SK-N-SH (cell line): ENCODE data around the gene CHL1. TPM values are rescaled to one million over a fixed set of nuclear protein-coding genes. Genes with fewer than 3 reads are reported as not detected.

Source experiments
- CTCF ChIA-PET: fragments of 300-600, 350-600 bp; formaldehyde crosslinking; extraction: SDS; loops from one replicate; lab custom pipeline; 2021; lab: Yijun Ruan, JAX
- POLR2A ChIA-PET: fragments of 350-600 bp; sonication (Branson Sonifier 250); formaldehyde crosslinking; extraction: SDS; loops from one replicate; lab custom pipeline; 2020; ENCODE audit warnings: antibody characterized with exemption, inconsistent platforms; lab: Yijun Ruan, JAX
- DNase-seq: peaks from one replicate; pipeline ENCODE4 v3.0.0; 2012
- H2AFZ ChIP-seq: fragments of 200-600 bp; sonication (generic); 2 replicates; pipeline ENCODE4 v1.8.1; 2016; ENCODE audit warnings: antibody characterized with exemption, mild to moderate bottlenecking, low read depth
- H3F3A ChIP-seq: fragments of 200-600 bp; sonication (generic); replicated peaks from 2 replicates; pipeline ENCODE3; 2016; ENCODE audit warnings: antibody characterized with exemption, mild to moderate bottlenecking; ENCODE audit not compliant: insufficient read depth
- H3K27ac ChIP-seq, 2 experiments: fragments of 200-500 bp in 1 of 2; fragments of 200-600 bp in 1 of 2; sonication (Bioruptor generic) in 1 of 2; sonication (generic), shearing (Covaris generic) in 1 of 2; 2 replicates each; pipeline versions ENCODE4 v1.5.1 to v1.6.1; 2014 to 2016; ENCODE audit warnings: low read depth in 2 of 2, inconsistent platforms in 1 of 2, low read length in 1 of 2, mild to moderate bottlenecking in 1 of 2, mixed read lengths in 1 of 2
- H3K27me3 ChIP-seq: fragments of 200-600 bp; sonication (generic), shearing (Covaris generic); 2 replicates; pipeline ENCODE4 v1.6.1; 2016; ENCODE audit warnings: mixed run types; ENCODE audit not compliant: insufficient read depth
- H3K36me3 ChIP-seq, 2 experiments: fragments of 200-500 bp in 1 of 2; fragments of 200-600 bp in 1 of 2; sonication (Bioruptor generic) in 1 of 2; sonication (generic) in 1 of 2; replicated peaks in 1 of 2; 2 replicates each; pipeline versions ENCODE3 to v1.5.1; 2014 to 2016; ENCODE audit warnings: low read length in 1 of 2, mild to moderate bottlenecking in 1 of 2; ENCODE audit not compliant: insufficient read depth in 2 of 2, control insufficient read depth in 1 of 2
- H3K4me1 ChIP-seq, 2 experiments: fragments of 200-500 bp in 1 of 2; fragments of 200-600 bp in 1 of 2; sonication (Bioruptor generic) in 1 of 2; sonication (generic), shearing (Covaris generic) in 1 of 2; 2 replicates each; pipeline versions ENCODE4 v1.5.1 to v1.6.1; 2014 to 2016; ENCODE audit warnings: low read depth in 1 of 2, low read length in 1 of 2, mixed run types in 1 of 2; ENCODE audit not compliant: insufficient read depth in 2 of 2, control insufficient read depth in 1 of 2
- H3K4me2 ChIP-seq: fragments of 200-600 bp; sonication (generic), shearing (Covaris generic); 2 replicates; pipeline ENCODE4 v1.6.1; 2017; ENCODE audit warnings: mixed run types
- H3K4me3 ChIP-seq, 2 experiments: fragments of 200-500 bp in 1 of 2; fragments of 200-600 bp in 1 of 2; sonication (Bioruptor generic) in 1 of 2; sonication (generic), shearing (Covaris generic) in 1 of 2; 2 replicates each; pipeline versions ENCODE4 v1.5.1 to v1.8.1; 2014 to 2016; ENCODE audit warnings: low read depth in 2 of 2, inconsistent platforms in 1 of 2, low read length in 1 of 2, mild to moderate bottlenecking in 1 of 2, mixed read lengths in 1 of 2, moderate library complexity in 1 of 2
- H3K79me2 ChIP-seq: fragments of 200-600 bp; sonication (generic); 2 replicates; pipeline ENCODE4 v1.8.1; 2017; ENCODE audit warnings: mild to moderate bottlenecking; ENCODE audit not compliant: insufficient read depth
- H3K9ac ChIP-seq: fragments of 200-600 bp; sonication (generic); 2 replicates; pipeline ENCODE4 v1.6.1; 2017; ENCODE audit warnings: mixed run types
- H3K9me2 ChIP-seq: fragments of 200-600 bp; sonication (generic); 2 replicates; pipeline ENCODE4 v1.6.1; 2017; ENCODE audit warnings: mixed run types
- H3K9me3 ChIP-seq: fragments of 200-600 bp; sonication (generic); 2 replicates; pipeline ENCODE4 v1.6.1; 2017; ENCODE audit warnings: mixed run types, mild to moderate bottlenecking, moderate library complexity
- H4K20me1 ChIP-seq: fragments of 200-600 bp; sonication (generic); 2 replicates; pipeline ENCODE4 v1.6.1; 2017; ENCODE audit warnings: mild to moderate bottlenecking, mixed run types; ENCODE audit not compliant: insufficient read depth
- EZH2phosphoT487 ChIP-seq: fragments of 200-600 bp; sonication (generic); IDR thresholded peaks from 2 replicates; pipeline ENCODE4 v1.6.1; 2017; ENCODE audit warnings: low read depth, mixed run types, mild to moderate bottlenecking, antibody characterized with exemption, moderate library complexity, borderline replicate concordance
- FOXJ3 ChIP-seq: sonication (generic); formaldehyde crosslinking; IDR thresholded peaks from 2 replicates; pipeline ENCODE4 v1.5.1; 2020; ENCODE audit warnings: mild to moderate bottlenecking, missing genetic modification reagents
- FOXM1 ChIP-seq: IDR thresholded peaks from 2 replicates; pipeline ENCODE4 v1.4.0; 2012; ENCODE audit warnings: low read depth, mild to moderate bottlenecking
- MXI1 ChIP-seq: IDR thresholded peaks from 2 replicates; pipeline ENCODE4 v1.6.1; 2012; ENCODE audit warnings: mild to moderate bottlenecking, low read depth, low read length, improper control_type of control experiment
- NRF1 ChIP-seq: IDR thresholded peaks from 2 replicates; pipeline ENCODE4 v1.6.1; 2012; ENCODE audit warnings: low read depth, mild to moderate bottlenecking, low read length
- POLR2AphosphoS5 ChIP-seq: IDR thresholded peaks from 2 replicates; pipeline ENCODE4 v1.6.1; 2012; ENCODE audit warnings: low read depth, low read length
- RCOR1 ChIP-seq: fragments of 150-350 bp; IDR thresholded peaks from 2 replicates; pipeline ENCODE4 v1.6.1; 2017; ENCODE audit warnings: antibody characterized with exemption, low read length
- TAF1 ChIP-seq: IDR thresholded peaks from 2 replicates; pipeline ENCODE4 v1.6.1; 2012; ENCODE audit warnings: low read depth, mild to moderate bottlenecking, low read length, moderate library complexity, borderline replicate concordance
- TCF12 ChIP-seq: IDR thresholded peaks from 2 replicates; pipeline ENCODE4 v1.4.0; 2012
- TEAD4 ChIP-seq: IDR thresholded peaks from 2 replicates; pipeline ENCODE4 v1.4.0; 2012; ENCODE audit warnings: mild to moderate bottlenecking, borderline replicate concordance; ENCODE audit not compliant: insufficient read depth
- USF2 ChIP-seq: fragments of 150-350 bp; IDR thresholded peaks from 2 replicates; pipeline ENCODE4 v1.6.1; 2017; ENCODE audit warnings: antibody characterized with exemption, low read length, low read depth, borderline replicate concordance
- WGBS: methylation state at CpG from one replicate; pipeline ENCODE4 v1.1.6; 2017; ENCODE audit warnings: low lambda C conversion rate; 5-methylcytosine and 5-hydroxymethylcytosine counted together
- polyA plus RNA-seq, 3 experiments: library from polyadenylated mRNA; depleted of rRNA; stranded (reverse); fragments of >200 nt; gene quantifications; 2 replicates each; pipeline ENCODE4 v1.2.3, GENCODE V29; 2012
- TF ChIP-seq, protein P1 (sequence below): fragments of 150-350 bp; IDR thresholded peaks from 2 replicates; pipeline ENCODE4 v1.6.1; 2016; ENCODE audit warnings: mild to moderate bottlenecking, low read depth, low read length

The CHL1 gene
- polyA plus RNA-seq, 1 of the 3 experiments (the other 2 are of a cell fraction), result not detected

DNA sequence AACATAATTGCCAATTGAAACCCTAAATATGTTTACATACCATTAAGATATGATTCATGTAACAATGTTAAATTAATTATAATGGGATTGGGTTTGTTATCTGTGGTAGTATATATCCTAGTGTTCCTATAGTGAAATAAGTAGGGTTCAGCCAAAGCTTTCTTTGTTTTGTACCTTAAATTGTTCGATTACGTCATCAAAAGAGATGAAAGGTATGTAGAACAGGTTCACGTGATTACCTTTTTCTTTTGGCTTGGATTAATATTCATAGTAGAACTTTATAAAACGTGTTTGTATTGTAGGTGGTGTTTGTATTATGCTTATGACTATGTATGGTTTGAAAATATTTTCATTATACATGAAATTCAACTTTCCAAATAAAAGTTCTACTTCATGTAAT lies 212.4 kb downstream of the CHL1 start:
- 50% methylated on average over 4 of the region's 4 CpGs for WGBS
- POLR2A ChIA-PET, result no interaction called here
- Histone ChIP-seq H4K20me1 (no peaks in the 10 kb centered on the region), H3K27ac (no peak overlapping the region), H3K27me3 (no peaks in the 10 kb centered on the region), H3F3A (no peaks in the 10 kb centered on the region), H2AFZ (no peak overlapping the region), H3K9me2 (no peaks in the 10 kb centered on the region), H3K4me2 (no peak overlapping the region), H3K4me1 (no peaks in the 10 kb centered on the region), H3K4me3 (no peak overlapping the region), H3K36me3 (no peaks in the 10 kb centered on the region), H3K9me3 (no peaks in the 10 kb centered on the region), H3K79me2 (no peaks in the 10 kb centered on the region), H3K9ac (no peak overlapping the region)
- CTCF ChIA-PET, result no interaction called here
- TF ChIP-seq FOXM1, result no peak
- no peak for TF ChIP-seq NRF1
- no peak for TF ChIP-seq USF2
- TF ChIP-seq MXI1, result no peak
- no peak for TF ChIP-seq TEAD4
- TF ChIP-seq FOXJ3 (CRISPR knock-in tag), result no peak
- no peak for TF ChIP-seq TCF12
- no peak for TF ChIP-seq EZH2phosphoT487
- TF ChIP-seq, protein P1, sequence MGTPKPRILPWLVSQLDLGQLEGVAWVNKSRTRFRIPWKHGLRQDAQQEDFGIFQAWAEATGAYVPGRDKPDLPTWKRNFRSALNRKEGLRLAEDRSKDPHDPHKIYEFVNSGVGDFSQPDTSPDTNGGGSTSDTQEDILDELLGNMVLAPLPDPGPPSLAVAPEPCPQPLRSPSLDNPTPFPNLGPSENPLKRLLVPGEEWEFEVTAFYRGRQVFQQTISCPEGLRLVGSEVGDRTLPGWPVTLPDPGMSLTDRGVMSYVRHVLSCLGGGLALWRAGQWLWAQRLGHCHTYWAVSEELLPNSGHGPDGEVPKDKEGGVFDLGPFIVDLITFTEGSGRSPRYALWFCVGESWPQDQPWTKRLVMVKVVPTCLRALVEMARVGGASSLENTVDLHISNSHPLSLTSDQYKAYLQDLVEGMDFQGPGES, result no peak
- no peak for TF ChIP-seq TAF1
- TF ChIP-seq RCOR1, result no peak
- DNase-seq, result no peak

GRCh38 chr3:411226-411625 lies 214.7 kb downstream of the CHL1 start:
- Histone ChIP-seq H3K4me3 (no peak overlapping the region), H3K4me2 (no peak overlapping the region), H3F3A (no peaks in the 10 kb centered on the region), H3K36me3 (no peaks in the 10 kb centered on the region), H4K20me1 (no peaks in the 10 kb centered on the region), H3K9ac (no peak overlapping the region), H2AFZ (no peak overlapping the region), H3K79me2 (no peaks in the 10 kb centered on the region), H3K9me2 (no peaks in the 10 kb centered on the region), H3K27ac (no peak overlapping the region), H3K9me3 (no peaks in the 10 kb centered on the region; the same call in 1 of the 2 replicates), H3K4me1 (no peaks in the 10 kb centered on the region), H3K27me3 (no peaks in the 10 kb centered on the region)
- POLR2A ChIA-PET, result no interaction called here
- CTCF ChIA-PET, result interaction anchor here (1.3 kb wide), 1 partner anchor 125 kb away, joined by 3 read pairs; no protein-coding TSS in a partner anchor
- no peak for DNase-seq
- WGBS, result 6% methylated on average over 2 of the region's 2 CpGs
- no peak for TF ChIP-seq MXI1
- no peak for TF ChIP-seq POLR2AphosphoS5
